ENCODE measurements around the gene KCNJ6.
"Not testable (repeated sequence)": the region's sequence is repeated elsewhere in the genome, so short reads cannot be mapped to it uniquely, and the experiment has no call there.

KCNJ6 gene

DNA sequence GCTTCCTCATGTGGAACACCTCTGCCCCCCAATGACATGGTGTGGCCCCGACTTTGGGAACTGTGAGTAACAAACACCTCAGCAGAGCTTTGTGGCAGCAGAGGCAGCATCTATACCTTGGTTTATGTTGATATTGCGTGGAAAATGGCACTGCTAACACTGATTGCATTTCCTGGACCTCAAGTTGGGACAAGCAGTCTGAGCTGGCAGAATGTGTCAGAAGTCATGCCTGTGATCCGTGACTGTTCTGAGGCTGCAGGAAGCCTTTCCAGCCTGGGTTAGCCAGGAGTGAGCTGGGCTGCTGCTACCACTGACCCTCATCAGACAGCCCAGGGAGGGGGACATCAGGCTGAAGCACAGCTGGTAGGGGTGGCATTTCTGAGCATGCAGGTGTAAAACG lies 268.5 kb downstream of the KCNJ6 start:
- no peak for DNase-seq (ENCODE audit: low read depth)

DNA sequence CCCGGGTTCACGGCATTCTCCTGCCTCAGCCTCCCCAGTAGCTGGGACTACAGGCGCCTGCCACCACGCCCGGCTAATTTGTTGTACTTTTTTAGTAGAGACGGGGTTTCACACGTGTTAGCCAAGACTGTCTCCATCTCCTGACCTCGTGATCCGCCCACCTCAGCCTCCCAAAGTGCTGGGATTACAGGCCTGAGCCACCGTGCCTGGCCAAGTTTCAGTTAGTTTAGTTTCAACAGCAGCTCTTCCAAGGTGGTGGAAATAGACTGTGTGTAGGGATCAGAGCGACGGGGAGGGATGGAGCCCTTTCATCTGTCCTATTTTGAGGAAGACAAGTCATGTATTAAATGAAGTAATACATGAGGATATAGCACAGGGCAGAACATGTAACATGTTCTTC lies 269.5 kb downstream of the KCNJ6 start:
- not testable (repeated sequence) for DNase-seq (ENCODE audit: low read depth)

DNA sequence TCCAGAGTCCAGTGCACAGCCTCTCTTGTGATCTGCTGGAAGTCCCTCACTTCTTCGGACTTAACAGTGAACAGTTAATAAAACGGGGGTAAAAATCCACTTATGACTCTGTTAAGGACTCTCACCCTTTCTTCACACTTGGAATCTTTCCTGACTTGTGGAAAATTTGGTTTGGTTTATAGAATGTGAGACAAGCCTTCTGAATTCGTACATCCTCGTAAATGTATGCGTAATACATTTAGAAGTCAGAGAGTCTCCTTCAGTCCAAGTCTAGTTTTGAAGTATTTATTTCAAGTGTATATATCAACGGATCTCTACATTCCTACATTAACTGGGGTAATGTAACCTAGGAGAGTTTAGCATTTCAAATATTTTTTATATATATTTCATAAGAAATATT lies 270.4 kb downstream of the KCNJ6 start:
- DNase-seq (ENCODE audit: low read depth): no peak

DNA sequence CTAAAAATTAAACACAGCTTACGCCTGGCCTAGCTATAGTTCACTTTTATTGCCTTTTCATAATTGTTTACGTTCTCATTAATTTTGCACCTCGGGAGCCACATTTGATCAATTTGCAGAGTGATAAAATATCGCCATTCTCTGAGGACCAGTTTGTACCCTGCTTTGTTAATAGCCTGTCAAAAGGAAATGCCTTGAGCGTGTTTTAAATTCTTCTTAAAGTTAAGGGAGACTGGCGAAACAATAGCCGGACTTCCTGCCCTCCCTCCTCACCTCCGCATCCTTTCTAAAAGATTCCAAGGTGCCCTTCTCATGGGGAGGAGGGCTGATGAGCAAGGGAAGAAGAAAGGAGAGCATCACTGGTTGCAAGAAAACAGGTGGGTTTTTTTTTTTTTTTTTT lies 271.6 kb downstream of the KCNJ6 start:
- DNase-seq (ENCODE audit: low read depth): no peak

DNA sequence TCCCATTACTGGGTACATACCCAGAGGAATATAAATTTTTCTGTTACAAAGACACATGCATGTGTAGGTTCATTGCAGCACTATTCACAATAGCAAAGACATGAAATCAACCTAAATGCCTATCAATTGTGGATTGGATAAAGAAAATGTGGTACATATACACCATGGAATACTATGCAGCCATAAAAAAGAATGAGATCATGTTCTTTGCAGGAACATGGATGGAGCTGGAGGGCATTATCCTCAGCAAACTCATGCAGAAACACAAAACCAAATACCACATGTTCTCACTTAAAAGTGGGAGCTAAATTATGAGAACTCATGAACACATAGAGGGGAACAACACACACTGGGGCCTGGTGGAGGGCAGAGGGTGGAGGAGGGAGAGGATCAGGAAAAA lies 272.4 kb downstream of the KCNJ6 start:
- not testable (repeated sequence) for DNase-seq (ENCODE audit: low read depth)

DNA sequence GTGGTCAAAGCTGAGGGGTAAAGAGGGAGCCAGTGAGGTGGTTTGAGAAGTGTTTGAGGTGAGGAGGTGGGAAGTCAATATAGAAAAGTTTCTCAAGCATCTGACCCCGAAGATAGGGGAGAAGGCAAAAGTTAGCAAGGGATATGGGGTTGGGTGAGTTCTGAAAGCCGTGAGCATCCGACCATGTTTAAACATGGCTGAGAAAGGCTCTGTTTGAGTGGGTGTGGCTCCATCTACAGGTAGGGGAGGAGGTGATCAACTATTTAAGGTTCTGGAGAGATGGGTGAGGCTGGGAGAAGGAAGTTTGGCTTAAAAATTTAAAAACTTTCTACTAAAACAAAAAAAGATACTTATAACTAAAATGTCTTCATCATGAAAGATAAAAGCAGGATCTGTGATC lies 273.8 kb downstream of the KCNJ6 start:
- DNase-seq (ENCODE audit: low read depth): peak; percentile 15

DNA sequence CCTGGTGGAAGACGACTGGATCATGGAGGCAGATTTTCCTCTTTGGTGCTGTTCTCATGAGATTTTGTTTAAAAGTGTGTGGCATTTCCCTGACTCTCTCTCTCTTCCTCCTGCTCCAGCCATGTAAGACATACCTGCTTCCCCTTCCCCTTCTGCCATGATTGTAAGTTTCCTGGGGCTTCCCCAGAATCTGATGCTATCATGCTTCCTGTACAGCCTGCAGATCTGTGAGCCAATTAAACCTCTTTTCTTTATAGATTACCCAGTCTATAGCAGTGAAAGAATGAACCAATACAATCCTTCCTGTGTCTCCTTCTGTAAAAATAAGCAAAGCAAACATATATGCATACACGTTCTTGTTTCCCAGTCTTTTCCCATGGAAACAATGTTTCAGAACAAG lies 276.5 kb downstream of the KCNJ6 start:
- DNase-seq (ENCODE audit: low read depth): no peak

DNA sequence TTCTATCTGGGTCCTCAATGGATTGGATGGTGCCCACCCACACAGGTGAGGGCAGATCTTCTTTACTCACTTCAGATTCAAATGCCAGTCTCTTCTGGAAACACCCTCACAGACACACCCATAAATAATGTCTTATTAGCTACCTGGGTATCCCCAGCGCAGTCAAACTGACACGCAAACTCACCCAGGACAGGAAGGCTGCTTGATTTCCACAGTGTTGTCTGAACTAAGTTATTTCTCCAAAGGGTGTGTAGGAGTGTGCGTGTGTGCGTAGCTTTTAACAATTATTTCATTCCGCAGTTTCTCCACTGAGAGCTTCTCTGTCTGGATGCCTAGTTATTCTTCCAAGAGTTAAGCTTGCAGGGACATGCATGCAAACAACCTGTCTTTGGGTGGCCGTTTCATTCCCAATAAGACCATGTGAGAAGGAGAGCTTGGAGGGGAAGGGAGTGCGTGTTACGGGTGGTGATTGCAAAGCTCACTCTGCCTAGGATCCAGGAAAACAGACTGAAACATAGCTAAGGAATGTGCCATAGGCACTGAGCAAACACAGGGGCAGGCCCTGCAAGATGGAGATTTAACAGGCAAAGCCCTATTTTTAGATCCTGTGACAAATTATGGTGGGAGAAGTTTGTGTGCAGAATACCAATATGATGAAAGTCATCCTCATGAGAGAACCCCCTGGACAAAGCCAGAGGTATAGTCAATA lies 280.0 kb downstream of the KCNJ6 start:
- DNase-seq (ENCODE audit: low read depth): peak; percentile 33

DNA sequence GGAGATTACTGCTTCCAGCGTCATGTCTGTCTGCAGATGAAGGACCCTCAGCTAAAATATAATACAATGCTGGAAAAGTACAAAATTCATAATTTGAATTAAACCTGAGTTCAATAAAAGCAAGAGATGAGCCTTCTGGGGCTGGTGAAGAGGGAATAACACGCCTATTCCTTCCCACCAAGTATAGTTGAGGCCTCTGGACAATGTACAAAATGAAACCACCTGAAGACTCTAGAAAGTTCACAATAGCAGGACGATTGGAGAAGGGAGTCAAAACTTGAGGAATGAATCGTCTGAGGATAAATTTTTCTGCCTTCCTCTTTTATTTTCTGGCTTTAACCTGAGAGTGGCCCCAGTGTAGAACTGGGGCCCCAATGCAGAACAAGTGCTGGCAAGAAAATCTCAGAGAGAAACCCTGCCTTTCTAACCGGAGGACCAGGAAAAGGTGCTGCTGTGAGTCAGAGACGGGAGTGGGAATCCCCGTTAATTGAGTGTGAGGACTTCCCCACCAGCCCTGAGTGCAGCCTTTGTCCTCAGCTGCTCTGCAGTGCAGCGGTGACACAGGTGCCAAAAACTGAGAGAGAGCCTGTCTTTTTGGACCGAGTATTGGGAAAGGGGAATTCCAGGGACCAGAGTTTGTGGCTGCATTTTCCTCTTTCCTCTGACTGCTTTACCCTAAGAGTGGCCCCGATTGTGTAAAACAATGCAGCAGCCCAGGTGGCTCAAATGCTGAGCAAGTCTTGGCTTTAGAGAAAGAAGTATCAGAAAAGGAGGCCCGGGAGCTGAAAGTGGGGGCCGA lies 284.7 kb downstream of the KCNJ6 start:
- no peak for DNase-seq (ENCODE audit: low read depth)

DNA sequence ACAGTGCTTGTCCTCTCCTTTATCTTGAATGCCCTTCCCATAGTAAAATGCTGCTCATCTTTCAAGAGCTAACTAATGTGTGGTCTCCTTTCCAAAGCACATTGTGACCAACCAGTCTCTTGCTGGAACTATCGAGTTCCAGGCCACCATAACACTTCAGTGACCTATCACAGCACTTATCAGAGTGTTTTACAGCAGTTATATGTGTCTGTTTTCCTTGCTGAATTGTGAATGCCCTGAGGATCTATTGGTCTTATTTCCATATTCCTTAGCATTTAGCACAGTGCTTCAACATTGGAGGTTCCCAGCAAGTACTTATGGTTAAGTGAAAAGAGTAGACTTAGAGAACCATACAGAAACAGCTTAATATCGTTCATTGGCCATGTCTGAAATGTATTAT lies 285.4 kb downstream of the KCNJ6 start:
- DNase-seq (ENCODE audit: low read depth): no peak

DNA sequence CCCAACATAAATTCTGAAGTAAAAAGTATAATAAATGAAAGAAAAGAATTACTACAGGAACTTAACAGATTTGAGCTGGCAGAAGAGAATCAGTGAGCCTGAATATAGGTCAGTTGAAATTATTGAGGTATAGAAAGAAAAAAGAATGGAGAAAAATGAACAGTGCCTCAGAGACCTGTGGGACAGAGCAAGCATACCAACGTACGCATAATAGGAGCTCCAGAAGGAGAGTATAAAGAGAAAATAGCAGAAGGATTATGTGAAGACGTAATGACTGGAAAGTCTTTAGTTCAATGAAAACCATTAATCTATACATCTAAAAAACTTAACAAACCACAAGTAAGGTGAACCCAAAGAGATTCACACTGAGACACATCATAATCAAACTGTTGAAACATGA lies 287.9 kb downstream of the KCNJ6 start:
- no peak for DNase-seq (ENCODE audit: low read depth)

DNA sequence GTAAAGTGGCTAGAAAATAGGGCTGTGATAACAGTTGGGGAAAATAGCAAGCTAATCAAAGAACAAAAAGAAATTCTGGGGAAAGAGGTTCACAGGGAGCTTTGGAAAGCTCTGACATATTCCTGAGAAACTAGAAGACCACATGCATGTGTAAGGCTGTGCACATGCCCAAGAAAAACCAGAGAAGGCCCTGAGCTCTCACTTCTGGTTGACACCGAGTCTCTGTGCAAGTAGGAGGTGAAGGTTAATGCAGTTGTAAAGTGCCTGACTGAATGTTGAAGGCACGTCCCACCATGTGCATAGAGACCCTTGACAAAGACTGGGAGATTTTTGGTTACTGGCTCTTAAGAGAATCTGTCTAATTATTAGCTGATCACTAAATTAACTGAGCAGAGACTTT lies 288.7 kb downstream of the KCNJ6 start:
- DNase-seq (ENCODE audit: low read depth): no peak

DNA sequence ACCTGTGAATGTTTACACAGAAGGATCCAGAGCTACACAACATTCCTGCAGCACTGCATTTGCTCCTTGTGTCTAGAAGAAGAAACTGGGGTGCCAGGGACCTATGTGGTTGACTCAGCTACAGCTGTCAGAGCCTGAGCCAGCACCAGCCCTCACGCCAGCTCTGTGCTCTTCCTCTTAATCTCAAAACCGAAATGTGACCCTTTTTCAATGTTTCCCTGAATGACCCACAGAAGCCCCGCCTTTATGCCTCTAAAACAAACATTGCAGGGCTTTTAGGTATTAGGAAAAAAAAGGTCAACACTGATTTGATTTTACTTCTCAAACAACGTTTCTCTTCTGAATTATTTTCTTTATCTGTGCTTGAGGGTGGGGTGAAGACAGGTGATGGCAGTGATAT lies 289.2 kb downstream of the KCNJ6 start:
- no peak for DNase-seq (ENCODE audit: low read depth)

DNA sequence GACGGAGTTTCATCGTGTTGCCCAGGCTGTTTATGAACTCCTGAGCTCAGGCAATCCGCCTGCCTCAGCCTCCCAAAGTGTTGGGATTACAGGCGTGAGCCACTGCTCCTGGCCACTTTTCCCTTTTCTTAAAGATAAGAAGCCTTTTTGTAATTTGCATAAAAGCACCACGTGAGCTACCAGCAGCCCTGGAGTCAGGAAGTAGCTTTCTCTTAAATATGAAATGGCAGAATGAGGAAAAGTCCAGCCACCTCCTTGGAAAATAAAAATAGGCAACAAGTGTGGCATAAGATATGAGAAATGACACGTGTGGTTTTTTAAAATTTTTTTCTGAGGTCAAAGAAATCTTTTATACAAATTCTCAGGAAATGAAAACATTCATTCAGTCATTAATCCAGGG lies 289.9 kb downstream of the KCNJ6 start:
- DNase-seq (ENCODE audit: low read depth): no peak

DNA sequence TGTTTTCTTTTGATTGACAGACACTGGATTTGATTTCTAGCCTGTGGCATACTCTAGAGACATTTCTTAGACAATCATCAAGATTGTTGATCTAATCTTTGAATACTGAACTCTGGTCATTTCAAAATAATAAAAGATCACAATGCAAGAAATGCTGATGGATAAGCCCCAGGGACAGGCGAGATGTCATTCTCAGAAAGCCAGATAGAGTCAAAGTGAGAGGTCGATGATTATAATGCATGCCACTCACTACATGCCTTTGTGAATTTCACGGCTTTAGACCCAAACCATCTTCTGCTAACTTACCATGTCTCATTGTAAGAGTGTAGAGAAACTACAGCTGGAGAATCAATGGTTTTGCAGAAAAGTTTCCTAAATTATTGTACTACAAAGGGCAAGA lies 292.6 kb downstream of the KCNJ6 start:
- DNase-seq (ENCODE audit: low read depth): no peak

DNA sequence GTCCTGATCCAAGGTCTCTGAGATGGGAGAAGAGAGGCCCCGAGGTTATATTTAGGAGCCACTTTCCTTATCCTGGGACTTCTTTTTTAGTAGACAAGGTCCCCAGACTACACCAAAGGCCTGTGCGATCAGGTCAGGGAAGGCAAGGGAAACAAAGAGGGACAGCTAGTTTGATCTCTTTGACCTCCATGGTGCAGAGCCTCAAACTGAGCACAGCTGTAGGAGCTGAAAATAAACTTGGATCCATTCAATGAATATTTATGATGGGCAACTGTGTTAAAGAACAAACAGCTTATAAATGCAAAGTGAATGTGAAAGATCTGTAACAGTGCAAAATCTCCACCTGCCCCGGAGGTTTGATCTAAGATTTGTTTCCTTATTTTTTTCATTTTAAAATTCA lies 293.1 kb downstream of the KCNJ6 start:
- no peak for DNase-seq (ENCODE audit: low read depth)

DNA sequence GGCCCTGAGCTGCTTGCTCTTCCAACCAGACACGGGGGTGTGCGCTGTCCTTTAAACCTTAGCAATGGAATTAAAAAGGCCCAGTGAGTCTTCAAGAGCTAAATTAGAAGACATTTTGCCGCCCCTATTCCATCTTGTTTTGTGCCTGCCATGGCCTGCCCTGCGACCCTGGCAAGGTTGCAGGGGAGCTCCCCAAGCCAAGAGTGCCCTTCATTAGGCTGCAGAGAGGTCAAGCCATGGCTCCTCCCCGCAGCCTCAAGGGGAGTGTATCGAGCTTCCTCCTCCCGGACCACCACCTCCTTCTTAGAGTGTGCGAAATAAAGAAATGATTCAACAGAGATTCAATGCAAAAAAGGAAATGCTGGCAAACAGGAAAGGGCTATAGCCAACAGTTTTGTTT lies 293.5 kb downstream of the KCNJ6 start:
- DNase-seq (ENCODE audit: low read depth): no peak

DNA sequence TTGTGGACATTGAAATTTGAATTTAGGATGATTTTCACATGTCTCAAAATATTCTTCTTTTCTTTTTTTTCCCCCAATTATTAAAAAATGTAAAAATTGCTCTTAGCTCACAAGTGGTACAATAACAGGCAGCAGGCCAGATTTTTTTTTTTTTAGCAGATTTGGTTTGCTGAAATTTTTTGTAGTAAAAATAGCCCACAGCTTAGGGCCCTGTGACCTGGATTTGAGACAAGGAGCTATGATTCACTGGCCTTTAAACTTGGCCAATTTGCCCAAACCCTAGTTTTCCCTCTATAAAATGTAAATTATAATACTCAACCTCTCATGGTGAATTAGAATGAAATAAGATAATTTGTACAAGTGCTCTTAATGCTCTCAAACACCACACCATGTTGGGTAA lies 295.9 kb downstream of the KCNJ6 start:
- no peak for DNase-seq (ENCODE audit: low read depth)

DNA sequence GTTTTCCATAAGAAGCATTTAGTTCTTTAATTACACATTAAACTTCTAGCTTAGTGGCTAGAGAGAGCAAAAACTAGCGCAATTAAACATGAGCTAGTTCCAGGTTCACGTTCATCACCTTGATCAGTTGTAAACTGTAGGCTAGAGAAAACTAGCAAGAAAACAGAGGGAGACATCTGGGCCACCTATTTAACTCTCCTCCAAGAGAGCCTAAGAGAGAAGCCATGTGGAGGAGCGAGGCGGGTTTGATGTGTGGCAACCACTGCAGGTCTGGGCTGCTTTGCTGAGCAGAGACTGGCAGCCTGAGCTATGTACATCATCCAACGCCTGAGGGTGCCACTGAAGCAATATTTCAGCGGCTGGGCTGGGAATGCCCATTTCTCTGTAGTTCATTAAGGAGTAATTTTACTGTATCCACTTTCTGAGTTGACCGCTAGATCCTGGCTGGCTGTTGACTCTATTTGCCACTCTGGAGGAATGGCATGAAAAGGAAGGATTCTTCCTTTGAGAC lies 296.7 kb downstream of the KCNJ6 start:
- no peak for DNase-seq (ENCODE audit: low read depth)

DNA sequence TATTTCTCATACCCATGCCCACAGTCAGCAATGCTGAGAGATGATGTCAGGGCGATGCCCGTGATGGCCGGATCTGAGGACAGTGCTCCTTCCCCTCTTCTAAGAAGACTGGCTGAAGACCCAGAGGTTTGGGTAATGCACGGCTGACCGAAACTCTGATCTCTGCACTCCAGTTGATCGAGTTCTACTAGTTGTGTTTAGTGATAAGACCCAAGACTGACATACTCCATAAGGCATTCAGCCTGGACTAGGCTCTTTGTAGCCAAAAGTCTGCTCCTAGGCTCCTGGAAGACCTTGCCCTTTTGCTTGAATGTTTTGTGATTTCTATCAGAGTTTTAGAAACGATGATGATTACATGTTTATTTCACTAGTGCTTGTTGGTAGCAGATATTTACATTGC lies 298.2 kb downstream of the KCNJ6 start:
- DNase-seq (ENCODE audit: low read depth): no peak

DNA sequence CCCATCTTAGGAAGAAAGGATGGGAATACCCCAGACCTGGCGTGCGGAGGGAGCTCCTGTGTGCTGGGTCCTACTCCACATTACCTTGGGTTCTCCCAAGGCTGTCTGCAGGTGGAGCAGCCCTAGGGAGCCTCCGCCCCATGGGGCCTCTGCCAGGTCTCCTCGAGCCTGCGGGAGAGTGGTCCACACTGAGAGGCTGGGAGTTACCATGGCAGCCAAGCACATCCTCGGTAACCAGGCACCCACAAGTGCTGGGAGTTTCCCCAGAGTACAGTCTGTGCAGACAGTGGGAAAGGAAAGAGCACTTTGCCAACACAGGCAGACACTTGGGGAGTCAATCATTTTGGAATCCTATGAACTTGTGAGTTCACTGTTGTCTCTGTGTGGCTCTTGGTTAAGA lies 300.3 kb downstream of the KCNJ6 start:
- DNase-seq (ENCODE audit: low read depth): no peak

DNA sequence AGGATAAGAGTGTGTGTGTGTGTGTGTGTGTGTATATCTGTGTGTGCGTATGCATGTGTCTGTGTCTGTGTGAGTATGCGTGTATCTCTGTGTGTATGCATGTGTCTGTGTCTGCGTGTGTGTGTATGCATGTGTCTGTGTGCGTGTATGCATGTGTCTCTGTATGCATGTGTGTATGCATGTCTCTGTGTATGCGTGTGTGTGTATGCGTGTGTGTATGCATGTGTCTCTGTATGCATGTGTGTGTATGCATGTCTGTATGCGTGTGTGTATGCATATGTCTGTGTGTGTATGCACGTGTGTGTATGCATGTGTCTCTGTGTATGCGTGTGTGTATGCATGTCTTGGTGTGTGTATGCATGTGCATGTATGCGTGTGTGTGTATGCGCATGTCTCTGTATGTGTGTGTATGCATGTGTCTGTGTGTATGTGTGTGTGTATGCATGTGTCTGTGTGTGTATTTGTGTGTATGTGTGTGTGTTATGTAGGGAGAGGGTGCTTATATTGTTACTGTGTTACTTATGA lies 301.8 kb downstream of the KCNJ6 start:
- DNase-seq (ENCODE audit: low read depth): no peak

DNA sequence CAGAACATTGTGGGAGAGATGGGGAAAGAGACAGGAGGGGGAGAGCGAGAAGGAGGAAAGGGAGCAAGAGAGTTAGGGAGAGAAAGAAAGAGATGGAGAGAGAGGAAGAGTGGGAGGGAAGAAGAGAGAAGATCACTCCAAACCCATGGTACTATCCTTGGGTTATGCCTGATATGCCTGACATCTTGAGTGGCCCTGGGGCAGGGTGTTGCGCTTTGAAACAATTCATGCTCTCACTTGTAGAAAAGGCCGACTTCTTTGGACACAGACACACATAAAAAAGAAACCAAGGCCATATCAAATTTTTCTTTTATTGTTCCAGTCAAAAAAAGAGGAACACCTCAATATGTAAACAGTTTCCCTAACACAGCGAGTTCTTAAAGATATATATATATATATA lies 309.2 kb downstream of the KCNJ6 start:
- no peak for DNase-seq (ENCODE audit: low read depth)

All from HS-27A (cell line).